AG10803 (cell line): Measurements from ENCODE around the gene FARP2.
"Not testable (repeated sequence)": the region's sequence is repeated elsewhere in the genome, so short reads cannot be mapped to it uniquely, and the experiment has no call there.

Experiments
- DNase-seq: peaks from one replicate; pipeline ENCODE4 v3.0.0; 2010; ENCODE audit warnings: low read depth
- H3K4me3 ChIP-seq: 2 replicates; pipeline ENCODE4 v1.5.1; 2011; ENCODE audit warnings: mild to moderate bottlenecking, low read length, control low read depth
- CTCF ChIP-seq: conservative IDR thresholded peaks from 2 replicates; pipeline ENCODE4 v1.5.1; 2011; ENCODE audit warnings: mild to moderate bottlenecking, low read length, control low read depth, inconsistent platforms

FARP2 gene

GRCh38 chr2:241502281-241502680 is 146.2 kb downstream of the FARP2 start:
- TF ChIP-seq CTCF = no peak
- no peak for DNase-seq
- H3K4me3 ChIP-seq = no peak overlapping the region

- TF ChIP-seq CTCF = no peak
- no peak for DNase-seq
These were observed 147.8 kb downstream of the FARP2 start for GRCh38 chr2:241503776-241504392.

GRCh38 chr2:241505086-241505780 is 149.1 kb downstream of the FARP2 start:
- no peak overlapping the region for H3K4me3 ChIP-seq
- DNase-seq = no peak
- TF ChIP-seq CTCF = no peak

More at GRCh38 chr2:241503776-241504392, 147.8 kb downstream of the FARP2 start:
- H3K4me3 ChIP-seq = no peak overlapping the region

- H3K4me3 ChIP-seq = no peak overlapping the region
- no peak for TF ChIP-seq CTCF
- no peak for DNase-seq
These were observed 149.7 kb downstream of the FARP2 start for GRCh38 chr2:241505781-241506201.

- DNase-seq, H3K4me3 ChIP-seq: not testable (repeated sequence)
These were observed 150.2 kb downstream of the FARP2 start for GRCh38 chr2:241506317-241506716.

GRCh38 chr2:241506793-241507429 is 150.8 kb downstream of the FARP2 start:
- TF ChIP-seq CTCF = no peak
- H3K4me3 ChIP-seq = peak overlapping the region; percentile 80
- no peak for DNase-seq

GRCh38 chr2:241507430-241508239 is 151.6 kb downstream of the FARP2 start:
- TF ChIP-seq CTCF = no peak; the same call in 1 of the 2 replicates
- DNase-seq = peak; percentile 29
- H3K4me3 ChIP-seq = peak overlapping the region; percentile 80
